Upper lobe of left lung (tissue), 6 donors: ENCODE results near the gene PRKACA. TPM values are rescaled to one million over a fixed set of nuclear protein-coding genes. Genes with fewer than 3 reads are reported as not detected.

ENCODE experiments used
- ATAC-seq, 2 donors: fragments of 200-7000 bp; cut with Tn5 transposase; one replicate each; pipeline ENCODE4 v1.9.1; 2022; ENCODE audit warnings: mild to moderate bottlenecking in 2 of 2, moderate library complexity in 2 of 2; ENCODE audit not compliant: low FRiP score in 2 of 2
- DNase-seq, 2 donors: peaks; one replicate each; pipeline ENCODE4 v3.0.0-alpha.2; 2019 to 2020
- H3K27ac ChIP-seq, 4 donors: fragments of 200-600 bp; sonication (generic); one replicate each; pipeline ENCODE4 v1.5.1; 2016 to 2019
- H3K27me3 ChIP-seq, 4 donors: fragments of 200-600 bp; sonication (generic); one replicate each; pipeline ENCODE4 v1.5.1; 2017 to 2019
- H3K36me3 ChIP-seq, 4 donors: fragments of 200-600 bp; sonication (generic); one replicate each; pipeline ENCODE4 v1.5.1; 2016 to 2019
- H3K4me1 ChIP-seq, 4 donors: fragments of 200-600 bp; sonication (generic); one replicate each; pipeline ENCODE4 v1.5.1; 2018 to 2019
- H3K4me3 ChIP-seq, 4 donors: fragments of 200-600 bp; sonication (generic); one replicate each; pipeline ENCODE4 v1.5.1; 2017 to 2019; ENCODE audit warnings: mild to moderate bottlenecking in 2 of 4, moderate library complexity in 1 of 4
- H3K9me3 ChIP-seq, 4 donors: fragments of 200-600 bp; sonication (generic); one replicate each; pipeline ENCODE4 v1.5.1; 2018 to 2019
- EP300 ChIP-seq, 4 donors: sonication (generic); formaldehyde crosslinking; IDR thresholded peaks; one replicate each; pipeline ENCODE4 v1.5.1; 2017; ENCODE audit warnings: antibody characterized with exemption in 4 of 4, control low read depth in 2 of 4
- POLR2A ChIP-seq, 4 donors: fragments of 450-650 bp; IDR thresholded peaks; one replicate each; pipeline ENCODE4 v1.5.1; 2016 to 2017; ENCODE audit warnings: antibody characterized with exemption in 4 of 4, mild to moderate bottlenecking in 2 of 4
- POLR2AphosphoS5 ChIP-seq, 2 donors: sonication (generic); formaldehyde crosslinking; IDR thresholded peaks; one replicate each; pipeline ENCODE4 v1.5.1; 2017; ENCODE audit warnings: antibody characterized with exemption in 2 of 2
- WGBS, 2 donors: methylation state at CpG; one replicate each; pipeline ENCODE4 v1.1.5; 2017 to 2018; 5-methylcytosine and 5-hydroxymethylcytosine counted together
- total RNA-seq, 6 donors: library from RNA; depleted of rRNA in 4 of 6; stranded (reverse); fragments of >200 nt in 4 of 6; gene quantifications; one replicate each; pipeline versions ENCODE4 v1.1.0 to v1.2.1, GENCODE V29; 2016 to 2021
- TF ChIP-seq, protein P1 (sequence below), 6 experiments: fragments of 450-650 bp in 4 of 6; fragments of 200-600 bp in 2 of 6; sonication (generic) in 2 of 6; IDR thresholded peaks; one replicate each; pipeline ENCODE4 v1.5.1; 2016 to 2019; ENCODE audit warnings: antibody characterized with exemption in 6 of 6
- donor health status: DM: no; HTN: no; CAD: no; lungs with moderate emphysema.
- donor health status: DM: no; HTN: yes; CAD: no; lungs with severe emphysema.

The PRKACA gene
- total RNA-seq, 6 donors from 2014 or later = 24.1 to 107 (median 51.7) TPM

DNA sequence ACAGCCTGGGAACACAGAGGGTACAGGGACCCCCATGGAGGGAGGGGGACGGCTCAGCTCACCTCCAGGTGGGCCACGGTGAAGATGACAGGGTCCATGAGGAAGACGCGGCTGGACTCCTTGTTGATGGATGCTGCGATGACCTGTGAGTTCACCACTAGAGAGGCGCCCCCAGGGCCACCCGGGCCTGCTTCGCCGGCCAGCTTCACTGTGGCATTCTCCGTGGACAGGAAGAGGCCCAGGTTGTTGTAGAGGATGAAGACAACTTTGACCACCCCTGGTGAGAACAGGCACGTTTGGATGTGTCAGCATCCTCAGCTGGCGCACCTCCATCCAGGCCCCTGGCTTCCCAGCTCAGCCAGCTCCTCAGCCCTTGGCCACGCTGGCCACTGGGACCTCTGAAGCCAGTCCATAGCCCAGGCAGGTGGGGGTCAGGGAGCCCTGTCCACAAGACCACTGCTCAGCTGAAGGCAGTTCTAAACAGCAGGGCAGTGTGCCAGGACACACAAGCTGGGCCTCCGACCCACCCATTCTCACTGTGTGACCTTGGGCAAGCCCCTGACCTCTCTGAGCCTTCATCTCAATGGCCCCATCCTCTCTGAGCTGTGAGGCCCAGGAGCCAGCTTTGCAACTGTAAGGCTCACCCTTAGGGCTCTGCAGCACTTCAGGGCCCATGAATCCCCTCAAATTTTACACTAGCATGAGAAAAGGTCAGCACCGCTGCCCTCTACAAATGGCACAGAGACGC lies 40.9 kb upstream of the PRKACA start:
- WGBS, 2 donors = 92 to 94% methylated on average over 3 to 15 of the region's 16 CpGs
- Histone ChIP-seq H3K9me3 (no peaks in the 10 kb centered on the region), H3K4me1 (no peaks in the 10 kb centered on the region), H3K36me3 (peaks cover 0 to 72% (median 54%) of the 10 kb centered on the region in 4 donors), H3K27ac (no peak overlapping the region), H3K27me3 (no peaks in the 10 kb centered on the region), H3K4me3 (no peak overlapping the region)
- no peak for ATAC-seq
- DNase-seq = no peak
- TF ChIP-seq, protein P1, sequence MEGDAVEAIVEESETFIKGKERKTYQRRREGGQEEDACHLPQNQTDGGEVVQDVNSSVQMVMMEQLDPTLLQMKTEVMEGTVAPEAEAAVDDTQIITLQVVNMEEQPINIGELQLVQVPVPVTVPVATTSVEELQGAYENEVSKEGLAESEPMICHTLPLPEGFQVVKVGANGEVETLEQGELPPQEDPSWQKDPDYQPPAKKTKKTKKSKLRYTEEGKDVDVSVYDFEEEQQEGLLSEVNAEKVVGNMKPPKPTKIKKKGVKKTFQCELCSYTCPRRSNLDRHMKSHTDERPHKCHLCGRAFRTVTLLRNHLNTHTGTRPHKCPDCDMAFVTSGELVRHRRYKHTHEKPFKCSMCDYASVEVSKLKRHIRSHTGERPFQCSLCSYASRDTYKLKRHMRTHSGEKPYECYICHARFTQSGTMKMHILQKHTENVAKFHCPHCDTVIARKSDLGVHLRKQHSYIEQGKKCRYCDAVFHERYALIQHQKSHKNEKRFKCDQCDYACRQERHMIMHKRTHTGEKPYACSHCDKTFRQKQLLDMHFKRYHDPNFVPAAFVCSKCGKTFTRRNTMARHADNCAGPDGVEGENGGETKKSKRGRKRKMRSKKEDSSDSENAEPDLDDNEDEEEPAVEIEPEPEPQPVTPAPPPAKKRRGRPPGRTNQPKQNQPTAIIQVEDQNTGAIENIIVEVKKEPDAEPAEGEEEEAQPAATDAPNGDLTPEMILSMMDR (IDR thresholded peaks at IDR 0.05) = no peak
- TF ChIP-seq POLR2A (IDR thresholded peaks at IDR 0.05) (no peak), EP300 (IDR thresholded peaks at IDR 0.05) (no peak), POLR2AphosphoS5 (IDR thresholded peaks at IDR 0.05) (no peak)

DNA sequence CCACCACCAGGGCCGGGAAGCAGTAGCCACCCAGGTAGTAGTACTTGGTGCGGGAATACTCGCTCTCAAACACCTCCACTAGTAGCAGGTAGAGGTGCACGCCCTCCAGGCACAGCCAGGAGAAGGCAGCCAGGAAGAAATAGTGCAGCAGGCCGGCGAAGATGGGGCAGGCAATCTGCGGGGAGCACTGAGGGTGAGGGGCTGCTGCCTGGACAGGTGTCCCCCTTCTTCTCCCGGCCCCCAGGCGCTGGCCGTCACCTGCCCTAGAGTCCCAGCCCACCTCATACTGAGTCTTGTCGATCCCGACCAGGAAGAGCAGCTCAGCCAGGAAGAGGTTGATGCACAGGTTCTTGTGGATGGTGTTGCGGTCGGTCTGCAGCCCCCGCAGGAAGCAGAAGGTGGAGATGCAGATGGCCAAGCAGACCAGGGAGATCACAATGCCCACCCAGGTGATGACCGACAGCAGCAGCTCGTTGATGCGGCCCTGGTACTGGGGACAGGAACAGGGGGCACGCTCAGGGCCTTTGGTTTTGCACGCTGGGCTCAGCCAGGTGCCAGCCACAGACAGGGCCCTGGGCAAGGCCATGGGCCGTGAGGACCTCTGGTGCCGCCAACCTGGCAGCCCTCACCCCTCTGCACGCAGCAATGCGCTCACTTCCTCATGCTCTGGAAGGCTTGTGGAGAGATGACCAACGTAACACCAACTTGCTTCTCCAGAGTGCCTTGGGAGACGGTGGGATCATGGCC lies 39.6 kb upstream of the PRKACA start:
- 94 to 96% methylated on average over 9 to 26 of the region's 26 CpGs for WGBS, 2 donors
- no peak for DNase-seq
- ATAC-seq = no peak
- Histone ChIP-seq H3K36me3 (peaks cover 0 to 67% (median 53%) of the 10 kb centered on the region in 4 donors), H3K4me3 (no peak overlapping the region), H3K9me3 (no peaks in the 10 kb centered on the region), H3K4me1 (no peaks in the 10 kb centered on the region), H3K27ac (no peak overlapping the region), H3K27me3 (no peaks in the 10 kb centered on the region)
- no peak for TF ChIP-seq POLR2AphosphoS5 (IDR thresholded peaks at IDR 0.05)
- no peak for TF ChIP-seq EP300 (IDR thresholded peaks at IDR 0.05)
- no peak for TF ChIP-seq POLR2A (IDR thresholded peaks at IDR 0.05)
- TF ChIP-seq, protein P1 (IDR thresholded peaks at IDR 0.05) = no peak

DNA sequence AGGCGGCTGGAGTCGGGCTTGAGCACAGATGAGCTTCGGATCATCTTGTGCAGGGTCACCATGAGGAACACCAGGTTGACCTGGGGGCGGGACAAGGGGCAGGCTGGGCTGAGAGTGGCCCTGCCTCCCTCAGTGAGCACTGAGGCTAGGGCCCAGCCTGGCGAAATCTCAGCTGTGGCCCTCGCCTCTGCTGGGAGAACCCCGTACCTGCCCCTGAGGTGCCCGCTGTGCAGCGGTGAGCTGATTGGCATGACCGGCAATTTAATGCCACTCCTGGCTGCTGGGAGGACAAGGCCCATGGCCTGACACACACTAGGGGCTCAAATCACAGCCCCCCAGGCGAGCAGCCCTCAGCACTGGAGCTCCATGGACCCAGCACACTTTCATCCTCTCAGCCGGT lies 38.6 kb upstream of the PRKACA start:
- Histone ChIP-seq H3K4me1 (peaks cover 1 to 4% (median 2%) of the 10 kb centered on the region in 4 donors), H3K9me3 (no peaks in the 10 kb centered on the region), H3K4me3 (no peak overlapping the region), H3K27ac (no peak overlapping the region), H3K27me3 (no peaks in the 10 kb centered on the region), H3K36me3 (peaks cover 0 to 70% (median 56%) of the 10 kb centered on the region in 4 donors)
- DNase-seq (no peak), ATAC-seq (no peak)
- 94 to 98% methylated on average over 6 to 8 of the region's 12 CpGs for WGBS, 2 donors
- TF ChIP-seq POLR2A (IDR thresholded peaks at IDR 0.05) (no peak), EP300 (IDR thresholded peaks at IDR 0.05) (no peak), POLR2AphosphoS5 (IDR thresholded peaks at IDR 0.05) (no peak)
- TF ChIP-seq, protein P1 (IDR thresholded peaks at IDR 0.05) = no peak

DNA sequence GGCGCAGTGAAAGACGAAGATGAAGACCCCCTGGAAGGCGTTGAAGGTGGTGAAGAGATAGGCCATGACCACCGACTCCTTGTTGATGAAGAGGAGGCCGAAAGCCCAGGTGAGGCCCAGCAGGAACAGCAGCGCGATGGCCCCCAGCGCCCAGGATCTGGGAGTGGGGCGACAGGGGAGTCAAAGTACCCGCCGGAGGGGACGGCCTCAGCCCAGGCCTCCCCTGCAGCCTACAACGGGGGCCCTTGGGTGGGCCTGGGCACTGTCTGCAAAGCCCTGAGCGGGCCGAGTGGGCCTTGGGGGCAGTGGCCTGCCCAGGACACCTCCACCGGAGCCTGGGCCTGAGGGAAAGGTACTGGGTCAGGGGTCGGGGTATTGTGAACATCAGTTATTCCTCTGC lies 37.8 kb upstream of the PRKACA start:
- peaks cover 9 to 11% (median 10%) of the 10 kb centered on the region in 4 donors for H3K4me1 ChIP-seq
- H3K9me3 ChIP-seq = no peaks in the 10 kb centered on the region
- no peaks in the 10 kb centered on the region for H3K27me3 ChIP-seq
- WGBS, 2 donors = 91 to 98% methylated on average over 11 to 13 of the region's 17 CpGs
- peaks cover 0 to 70% (median 56%) of the 10 kb centered on the region in 4 donors for H3K36me3 ChIP-seq
- DNase-seq (no peak), ATAC-seq (no peak)
- TF ChIP-seq, protein P1 (IDR thresholded peaks at IDR 0.05) = no peak
- TF ChIP-seq POLR2A (IDR thresholded peaks at IDR 0.05) = no peak
- TF ChIP-seq POLR2AphosphoS5 (IDR thresholded peaks at IDR 0.05) = no peak
- TF ChIP-seq EP300 (IDR thresholded peaks at IDR 0.05) = no peak
- H3K27ac ChIP-seq = no peak overlapping the region
- H3K4me3 ChIP-seq = no peak overlapping the region
